B cell (primary cell): ENCODE measurements around the gene SFSWAP.

Source experiments
- CTCF ChIP-seq: fragments of 200-600 bp; IDR thresholded peaks from one replicate; pipeline ENCODE4 v1.8.0; 2022; ENCODE audit warnings: antibody characterized with exemption, mild to moderate bottlenecking
- EZH2 ChIP-seq: IDR thresholded peaks from 2 replicates; pipeline ENCODE4 v1.6.1; 2012; ENCODE audit warnings: borderline replicate concordance, low read depth, mild to moderate bottlenecking, moderate library complexity, low read length; ENCODE audit not compliant: insufficient read depth, poor library complexity, severe bottlenecking

GRCh38 chr12:131752451-131752850, 41.6 kb downstream of the SFSWAP start:
- TF ChIP-seq EZH2 (no peak), CTCF (no peak)
